Panc1 (cell line): Measurements from ENCODE around the gene NEXN. TPM values are rescaled to one million over a fixed set of nuclear protein-coding genes. Genes with fewer than 3 reads are reported as not detected.

Experiments
- ATAC-seq: fragments of 200-7000 bp; cut with Tn5 transposase; 2 replicates; pipeline ENCODE4 v1.9.1; 2020; ENCODE audit warnings: mild to moderate bottlenecking, moderate library complexity
- BruUV-seq: library from RNA; stranded (reverse); fragments of 400-500 nt; replicated peaks from 2 replicates; lab custom pipeline; 2021; lab: Mats Ljungman, UMichigan
- CTCF ChIA-PET: fragments of 300-600 bp; sonication (Branson Sonifier 250); formaldehyde crosslinking; loops from one replicate; lab custom pipeline; 2022; ENCODE audit warnings: antibody characterized with exemption; lab: Charles Lee
- POLR2A ChIA-PET: fragments of 300-600 bp; sonication (Branson Sonifier 250); formaldehyde crosslinking; loops from one replicate; lab custom pipeline; 2022; ENCODE audit warnings: antibody characterized with exemption; lab: Charles Lee
- DNase-seq: peaks from one replicate; pipeline ENCODE4 v3.0.0-alpha.2; 2010; ENCODE audit warnings: low read depth, low spot score
- H3K27ac ChIP-seq: 2 replicates; pipeline ENCODE4 v1.5.1; 2011; ENCODE audit warnings: mild to moderate bottlenecking, low read length, inconsistent platforms
- H3K27me3 ChIP-seq: fragments of 200-500 bp; sonication (Bioruptor generic); 2 replicates; pipeline ENCODE4 v1.6.0; 2014; ENCODE audit warnings: low read length, inconsistent platforms; ENCODE audit not compliant: control insufficient read depth, insufficient read depth
- H3K36me3 ChIP-seq: fragments of 200-500 bp; sonication (Bioruptor generic); 2 replicates; pipeline ENCODE4 v1.5.1; 2014; ENCODE audit warnings: inconsistent platforms, mild to moderate bottlenecking, low read length, moderate library complexity; ENCODE audit not compliant: control insufficient read depth, insufficient read depth
- H3K4me1 ChIP-seq: 2 replicates; pipeline ENCODE4 v1.5.1; 2011; ENCODE audit warnings: inconsistent platforms, mild to moderate bottlenecking, low read length, moderate library complexity; ENCODE audit not compliant: control insufficient read depth, insufficient read depth
- H3K4me3 ChIP-seq, 2 experiments: 2 replicates each; pipeline ENCODE4 v1.5.1; 2011 to 2012; ENCODE audit warnings: low read depth in 2 of 2, low read length in 2 of 2, mild to moderate bottlenecking in 2 of 2, inconsistent platforms in 1 of 2, moderate library complexity in 1 of 2
- H3K9me3 ChIP-seq: fragments of 200-500 bp; sonication (Bioruptor generic); 2 replicates; pipeline ENCODE4 v1.5.1; 2014; ENCODE audit warnings: low read depth, mild to moderate bottlenecking, inconsistent platforms, low read length, moderate library complexity; ENCODE audit not compliant: control insufficient read depth, insufficient read depth
- CTCF ChIP-seq: fragments of 450-650 bp; IDR thresholded peaks from 2 replicates; pipeline ENCODE4 v1.5.1; 2017; ENCODE audit warnings: mild to moderate bottlenecking
- POLR2AphosphoS5 ChIP-seq: IDR thresholded peaks from 2 replicates; pipeline ENCODE4 v1.6.1; 2012; ENCODE audit warnings: mild to moderate bottlenecking, low read depth, low read length, moderate library complexity
- REST ChIP-seq, 2 experiments: IDR thresholded peaks; 2 replicates each; pipeline ENCODE4 v1.6.1; 2011 to 2012; ENCODE audit warnings: low read depth in 2 of 2, control low read depth in 1 of 2, low read length in 1 of 2, mild to moderate bottlenecking in 1 of 2, moderate library complexity in 1 of 2; ENCODE audit not compliant: insufficient read depth in 1 of 2
- SIN3A ChIP-seq: IDR thresholded peaks from 2 replicates; pipeline ENCODE4 v1.6.1; 2012; ENCODE audit warnings: low read depth, mild to moderate bottlenecking, low read length, moderate library complexity, borderline replicate concordance; ENCODE audit not compliant: insufficient read depth
- TCF7L2 ChIP-seq: IDR thresholded peaks from 2 replicates; pipeline ENCODE4 v1.6.1; 2011; ENCODE audit warnings: mild to moderate bottlenecking, low read depth, low read length, inconsistent platforms
- in situ Hi-C: cut with HindIII; loops from 2 replicates; pipeline ENCODE4 v1.10.0; 2016; ENCODE audit warnings: low sequenced_read_pairs, low pct_unique_long_range_greater_than_20kb
- intact Hi-C: fragments of 100-400 bp; cut with micrococcal nuclease; formaldehyde crosslinking; loops from one replicate; pipeline ENCODE4 v1.10.0; 2022; ENCODE audit not compliant: unreplicated experiment
- total RNA-seq: library from RNA; stranded (reverse); gene quantifications from one replicate; pipeline ENCODE4 v1.2.1, GENCODE V29; 2021; ENCODE audit not compliant: unreplicated experiment

Gene NEXN
- total RNA-seq, 1 experiment from 2014 or later: 5.4 TPM

GRCh38 chr1:77857552-77857951, 30.9 kb upstream of the NEXN start:
- Histone ChIP-seq H3K4me1 (no peaks in the 10 kb centered on the region), H3K4me3 (no peak overlapping the region), H3K9me3 (no peaks in the 10 kb centered on the region), H3K36me3 (no peaks in the 10 kb centered on the region), H3K27ac (no peak overlapping the region), H3K27me3 (no peaks in the 10 kb centered on the region)
- no peak for ATAC-seq
- intact Hi-C loops (no loop called here), in situ Hi-C loops (no loop called here)
- CTCF ChIA-PET: no interaction called here
- BruUV-seq: no TSS peak
- POLR2A ChIA-PET: interaction anchor here (0.6 kb wide), 1 partner anchor 50 kb away, joined by 3 read pairs; no protein-coding TSS in a partner anchor
- TF ChIP-seq REST (IDR thresholded peaks at IDR 0.05; ENCODE audit: insufficient read depth in 1 of 2, low read depth in 2 of 2, low read length in 1 of 2) (no peak), POLR2AphosphoS5 (no peak), TCF7L2 (no peak), SIN3A (no peak), CTCF (no peak)
- DNase-seq: no peak

- Histone ChIP-seq H3K9me3 (no peaks in the 10 kb centered on the region), H3K36me3 (no peaks in the 10 kb centered on the region), H3K4me3 (no peak overlapping the region), H3K27me3 (no peaks in the 10 kb centered on the region), H3K27ac (no peak overlapping the region), H3K4me1 (no peaks in the 10 kb centered on the region)
- in situ Hi-C loops (no loop called here), intact Hi-C loops (no loop called here)
- CTCF ChIA-PET: no interaction called here
- TF ChIP-seq CTCF: no peak
- no peak for TF ChIP-seq POLR2AphosphoS5
- no peak for TF ChIP-seq REST (IDR thresholded peaks at IDR 0.05; ENCODE audit: insufficient read depth in 1 of 2, low read depth in 2 of 2, low read length in 1 of 2)
- no peak for TF ChIP-seq SIN3A
- no peak for TF ChIP-seq TCF7L2
- DNase-seq (no peak), ATAC-seq (no peak)
- POLR2A ChIA-PET: no interaction called here
- no TSS peak for BruUV-seq
Observed at GRCh38 chr1:77858725-77859124, 29.7 kb upstream of the NEXN start.
